ENCODE measurements around the gene RABL3.
A peak's percentile ranks its signal among the peaks of the same experiment; 100 is the strongest.
"Not testable (repeated sequence)": the region's sequence is repeated elsewhere in the genome, so short reads cannot be mapped to it uniquely, and the experiment has no call there.

Gene RABL3

GRCh38 chr3:120742198-120742848 lies at the start of gene RABL3, which contains the start of gene GTF2E1:
TSS of gene RABL3 (minus strand) at chr3:120742516. CDS start at chr3:120742507, 9 bp downstream.
TSS of gene GTF2E1 (plus strand) at chr3:120742744. CDS start at chr3:120750553, 7,809 bp downstream.
- peak; percentile 99 for DNase-seq

GRCh38 chr3:120791913-120792312 lies 49.6 kb upstream of the RABL3 start:
- no peak for DNase-seq

- no peak for DNase-seq
Observed at GRCh38 chr3:120791010-120791409, 48.7 kb upstream of the RABL3 start.

GRCh38 chr3:120785832-120786231 lies 43.5 kb upstream of the RABL3 start:
- peak; percentile 63 for DNase-seq

GRCh38 chr3:120780977-120781376 lies 38.7 kb upstream of the RABL3 start:
- DNase-seq: no peak

- DNase-seq: no peak
Observed at GRCh38 chr3:120778776-120779175, 36.5 kb upstream of the RABL3 start.

GRCh38 chr3:120775411-120775810 lies 33.1 kb upstream of the RABL3 start:
- no peak for DNase-seq

GRCh38 chr3:120773932-120774331 lies 31.6 kb upstream of the RABL3 start:
- no peak for DNase-seq

- DNase-seq: no peak
Observed at GRCh38 chr3:120772081-120772480, 29.8 kb upstream of the RABL3 start.

GRCh38 chr3:120770891-120771290 lies 28.6 kb upstream of the RABL3 start:
- DNase-seq: no peak

- no peak for DNase-seq
Observed at GRCh38 chr3:120769436-120769835, 27.1 kb upstream of the RABL3 start.

- no peak for DNase-seq
Observed at GRCh38 chr3:120767106-120767505, 24.8 kb upstream of the RABL3 start.

- DNase-seq: no peak
Observed at GRCh38 chr3:120766576-120766975, 24.3 kb upstream of the RABL3 start.

GRCh38 chr3:120765830-120766493 lies 23.6 kb upstream of the RABL3 start:
- DNase-seq: no peak

- DNase-seq: no peak
Observed at GRCh38 chr3:120764206-120764605, 21.9 kb upstream of the RABL3 start.

- DNase-seq: no peak
Observed at GRCh38 chr3:120763601-120764000, 21.3 kb upstream of the RABL3 start.

GRCh38 chr3:120762615-120763014 lies 20.3 kb upstream of the RABL3 start:
- no peak for DNase-seq

GRCh38 chr3:120758551-120758950 lies 16.2 kb upstream of the RABL3 start:
- DNase-seq: not testable (repeated sequence)

GRCh38 chr3:120756061-120756460 lies 13.7 kb upstream of the RABL3 start:
- no peak for DNase-seq

- no peak for DNase-seq
Observed at GRCh38 chr3:120753810-120754209, 11.5 kb upstream of the RABL3 start.

GRCh38 chr3:120752865-120753264 lies 10.5 kb upstream of the RABL3 start:
- no peak for DNase-seq

GRCh38 chr3:120752230-120752629 lies 9.9 kb upstream of the RABL3 start:
- no peak for DNase-seq

GRCh38 chr3:120749843-120750242 lies 7.5 kb upstream of the RABL3 start:
- DNase-seq: no peak

GRCh38 chr3:120745466-120745865 lies 3.1 kb upstream of the RABL3 start:
- no peak for DNase-seq
